D721Med (cell line): ENCODE measurements around the gene CPNE5.

Experiments used
- DNase-seq: peaks from one replicate; pipeline ENCODE4 v3.0.0; 2011; ENCODE audit warnings: low spot score; ENCODE audit not compliant: insufficient read length
- FAIRE-seq: peaks from 2 replicates; lab custom pipeline; 2011; peaks lifted over from hg19 to GRCh38; lab: Jason Lieb, UNC
- CTCF ChIP-seq: IDR thresholded peaks from 2 replicates; pipeline ENCODE4 v1.5.1; 2012; ENCODE audit warnings: mild to moderate bottlenecking, control low read depth; ENCODE audit not compliant: insufficient read depth; ENCODE audit errors: missing control alignments

CPNE5 gene

GRCh38 chr6:36784376-36784636 is 54.9 kb downstream of the CPNE5 start:
- no peak for FAIRE-seq

DNA sequence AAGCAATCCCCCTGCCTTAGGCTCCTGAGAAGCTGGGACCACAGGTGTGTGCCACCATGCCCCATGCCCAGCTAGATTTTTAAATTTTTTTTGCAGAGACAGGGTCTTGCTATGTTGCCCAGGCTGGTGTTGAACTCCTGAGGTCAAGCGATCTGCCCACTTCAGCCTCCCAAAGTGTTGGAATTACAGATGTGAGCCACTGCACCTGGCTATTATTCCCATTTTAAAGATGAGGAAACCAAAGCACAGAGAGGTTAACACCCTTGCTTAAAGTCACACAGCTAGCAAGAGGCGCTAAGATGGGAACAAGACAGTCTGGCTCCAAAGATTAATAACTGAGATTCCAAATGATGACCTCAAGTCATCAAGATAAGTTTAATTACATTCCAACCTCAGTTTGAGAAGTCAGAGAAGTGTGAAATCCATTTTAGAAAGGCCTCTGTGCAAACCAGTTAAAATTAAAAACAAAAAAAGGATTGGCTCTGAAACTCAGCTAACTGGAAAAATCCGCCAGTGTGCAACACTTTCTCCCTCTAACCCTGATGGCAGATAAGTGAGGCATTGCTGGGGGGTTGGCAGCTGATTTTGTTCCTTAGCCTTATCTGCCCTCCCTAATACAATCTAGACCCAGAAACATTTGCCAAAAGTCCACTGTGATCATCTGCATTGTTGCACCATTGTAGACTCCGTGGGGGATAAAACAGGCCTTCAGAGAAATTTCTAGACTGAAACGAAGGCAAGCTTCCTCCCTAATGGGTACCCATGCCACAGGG is 55.5 kb downstream of the CPNE5 start:
- FAIRE-seq: no peak
- no peak for TF ChIP-seq CTCF
- DNase-seq: no peak

More at GRCh38 chr6:36784376-36784636, 54.9 kb downstream of the CPNE5 start:
- no peak for DNase-seq
- no peak for TF ChIP-seq CTCF

- FAIRE-seq: no peak
- DNase-seq: no peak
- no peak for TF ChIP-seq CTCF
Observed at GRCh38 chr6:36781669-36782068, 57.6 kb downstream of the CPNE5 start.

- DNase-seq (no peak), FAIRE-seq (no peak)
- TF ChIP-seq CTCF: no peak
Observed at GRCh38 chr6:36780442-36781177, 58.6 kb downstream of the CPNE5 start.

DNA sequence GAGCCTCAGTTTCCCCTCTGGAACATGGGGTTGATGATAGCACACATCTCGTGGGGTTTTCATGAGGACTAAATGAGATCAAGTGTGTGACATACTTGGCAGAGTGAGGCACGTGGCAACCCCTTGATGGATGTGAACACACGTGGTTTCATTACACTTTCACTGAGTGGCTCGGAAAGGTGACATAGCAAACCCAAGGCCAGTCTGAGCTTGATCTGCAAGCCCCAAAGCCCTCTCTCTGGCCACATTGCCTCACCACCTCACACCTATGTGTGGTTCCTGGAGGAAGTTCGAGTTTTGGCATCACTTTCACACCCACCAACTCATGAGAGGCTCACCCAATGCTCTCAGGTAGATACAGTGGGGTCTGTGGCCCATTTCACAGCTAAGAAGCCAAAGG is 60.0 kb downstream of the CPNE5 start:
- no peak for TF ChIP-seq CTCF
- FAIRE-seq (no peak), DNase-seq (no peak)

DNA sequence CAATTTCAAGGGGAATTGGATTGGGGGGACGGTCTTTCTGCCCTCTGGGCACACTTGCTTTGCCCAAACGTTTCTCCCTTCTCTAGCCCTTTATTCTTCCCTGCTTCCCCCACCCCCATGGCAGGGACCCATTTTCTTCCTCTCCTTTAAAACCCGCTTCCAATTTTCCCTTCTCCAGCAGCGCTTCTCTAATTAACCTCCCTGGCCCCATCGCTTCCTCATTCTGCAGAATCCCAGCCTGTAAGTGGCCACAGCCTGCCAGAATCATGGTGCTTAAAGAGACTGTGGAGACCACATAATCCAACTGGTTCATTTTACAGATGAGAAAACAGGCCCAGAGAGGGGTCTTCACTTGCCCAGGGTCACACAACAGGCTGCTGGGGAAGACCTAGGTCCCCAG is 61.4 kb downstream of the CPNE5 start:
- FAIRE-seq (no peak), DNase-seq (no peak)
- TF ChIP-seq CTCF: no peak

DNA sequence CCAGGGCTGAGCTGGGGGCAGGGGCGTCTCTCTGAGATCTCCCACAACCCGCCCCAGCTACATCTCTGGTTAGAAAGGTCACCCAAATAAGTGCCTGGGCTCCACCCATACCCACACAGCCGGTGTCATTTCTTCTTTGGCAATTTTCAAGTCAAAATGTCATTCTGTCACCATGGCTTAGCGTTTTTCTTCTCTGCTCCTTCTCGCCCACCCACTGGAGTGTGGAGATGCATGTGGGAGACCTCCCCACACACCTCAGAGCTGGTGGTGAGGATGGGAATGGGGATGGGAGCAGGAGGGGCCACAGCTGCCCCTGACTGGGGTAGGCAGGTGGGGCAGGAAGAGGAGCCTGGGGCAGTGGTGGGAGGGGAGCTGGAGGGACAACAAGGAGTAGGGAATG is 63.1 kb downstream of the CPNE5 start:
- TF ChIP-seq CTCF: no peak
- DNase-seq: no peak
- no peak for FAIRE-seq
